NOMO-1 treated with DMSO at 0.1 percent for 48 hours (cell line): ENCODE data around the gene NCAM1.
A peak's percentile ranks its signal among the peaks of the same experiment; 100 is the strongest.

Source experiments
- DNase-seq: peaks from one replicate; lab custom pipeline; 2025; ENCODE audit not compliant: unreplicated experiment; lab: John Stamatoyannopoulos, UW

Gene NCAM1

DNA sequence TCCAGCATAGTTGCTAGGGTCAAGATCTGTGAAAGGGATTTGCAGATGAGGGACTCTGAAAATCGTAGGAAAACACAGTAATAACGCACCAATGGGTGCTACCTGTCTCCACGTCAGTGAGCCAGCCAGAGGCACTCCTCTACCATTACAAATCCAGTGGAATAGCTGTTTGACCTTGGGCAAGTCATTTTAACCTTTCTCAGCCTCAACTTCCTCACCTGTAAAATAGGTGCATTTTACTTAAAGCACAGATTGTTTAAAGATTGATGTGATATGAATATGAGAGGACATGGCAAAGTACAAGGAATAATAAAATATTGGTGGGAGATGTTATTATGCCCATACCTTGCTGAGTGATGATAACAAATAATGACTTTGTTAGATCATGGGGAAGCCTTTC lies 205.1 kb downstream of the NCAM1 start:
- no peak for DNase-seq

GRCh38 chr11:113167599-113167998 lies 206.4 kb downstream of the NCAM1 start:
- no peak for DNase-seq

- DNase-seq, result peak; percentile 14
These were observed 207.4 kb downstream of the NCAM1 start for GRCh38 chr11:113168354-113169342.

DNA sequence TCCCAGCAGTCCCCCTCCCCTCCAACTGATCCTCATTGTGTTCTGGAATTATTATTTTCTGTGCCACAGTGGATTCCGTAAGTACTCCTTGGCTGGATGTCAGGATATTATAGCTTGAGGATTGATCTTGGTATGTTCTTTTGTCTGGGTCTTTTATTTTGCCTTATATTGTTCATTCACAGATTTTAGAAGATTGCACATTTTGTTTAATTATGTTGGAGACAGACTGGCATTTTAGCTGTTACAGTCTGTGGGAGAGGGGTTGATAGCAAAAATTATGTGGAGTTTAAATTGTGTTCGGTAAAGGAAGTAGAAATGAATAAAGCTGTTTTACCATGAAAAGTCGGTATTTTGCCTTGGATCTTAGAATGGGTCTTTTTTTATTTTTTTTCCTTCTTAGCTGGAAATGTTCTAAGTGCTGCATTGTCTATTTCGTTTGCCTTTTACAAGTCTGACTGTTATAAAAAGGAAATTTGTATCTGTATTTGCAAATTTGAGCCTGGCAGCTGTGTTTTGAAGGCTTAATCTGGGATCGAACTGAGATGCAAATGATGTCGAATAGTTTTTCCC lies 211.2 kb downstream of the NCAM1 start:
- DNase-seq, result no peak

DNA sequence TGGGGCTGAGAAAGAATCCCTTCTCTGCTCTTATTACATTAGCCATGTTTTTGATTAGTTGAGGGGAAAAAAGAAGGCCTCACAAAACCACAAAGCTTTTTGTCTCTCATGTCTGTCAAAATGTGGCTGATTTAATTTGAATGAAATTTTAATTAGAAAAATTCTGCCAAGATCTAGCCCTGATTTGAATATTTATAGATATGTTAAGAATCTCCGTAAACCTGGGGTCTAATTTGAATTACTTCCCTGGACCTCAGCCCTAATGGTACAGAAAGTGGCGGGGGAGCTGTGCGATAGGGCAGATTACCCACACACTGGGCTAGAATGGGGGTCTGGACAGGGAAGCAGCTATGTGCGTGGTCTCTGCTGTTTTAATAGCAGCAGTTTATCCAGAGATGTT lies 211.9 kb downstream of the NCAM1 start:
- no peak for DNase-seq

DNA sequence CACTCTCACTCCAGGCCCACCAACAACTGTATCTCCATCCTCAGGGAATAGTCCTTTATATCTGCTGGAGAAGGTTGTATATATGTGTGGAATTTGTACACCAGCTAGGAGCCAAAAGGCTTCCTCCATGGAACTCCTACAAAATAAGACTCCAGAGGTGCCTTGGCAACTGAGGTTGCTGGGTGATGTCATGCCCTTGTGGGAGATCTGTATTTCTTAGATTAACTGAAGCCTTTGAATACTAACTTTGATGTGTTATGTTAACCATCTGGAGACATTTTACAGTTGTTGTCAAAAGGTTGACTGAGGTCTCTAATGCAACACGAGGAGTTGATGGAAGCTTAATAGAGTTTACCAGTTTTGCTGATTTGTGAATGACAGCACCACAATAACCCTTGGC lies 213.7 kb downstream of the NCAM1 start:
- DNase-seq, result no peak

DNA sequence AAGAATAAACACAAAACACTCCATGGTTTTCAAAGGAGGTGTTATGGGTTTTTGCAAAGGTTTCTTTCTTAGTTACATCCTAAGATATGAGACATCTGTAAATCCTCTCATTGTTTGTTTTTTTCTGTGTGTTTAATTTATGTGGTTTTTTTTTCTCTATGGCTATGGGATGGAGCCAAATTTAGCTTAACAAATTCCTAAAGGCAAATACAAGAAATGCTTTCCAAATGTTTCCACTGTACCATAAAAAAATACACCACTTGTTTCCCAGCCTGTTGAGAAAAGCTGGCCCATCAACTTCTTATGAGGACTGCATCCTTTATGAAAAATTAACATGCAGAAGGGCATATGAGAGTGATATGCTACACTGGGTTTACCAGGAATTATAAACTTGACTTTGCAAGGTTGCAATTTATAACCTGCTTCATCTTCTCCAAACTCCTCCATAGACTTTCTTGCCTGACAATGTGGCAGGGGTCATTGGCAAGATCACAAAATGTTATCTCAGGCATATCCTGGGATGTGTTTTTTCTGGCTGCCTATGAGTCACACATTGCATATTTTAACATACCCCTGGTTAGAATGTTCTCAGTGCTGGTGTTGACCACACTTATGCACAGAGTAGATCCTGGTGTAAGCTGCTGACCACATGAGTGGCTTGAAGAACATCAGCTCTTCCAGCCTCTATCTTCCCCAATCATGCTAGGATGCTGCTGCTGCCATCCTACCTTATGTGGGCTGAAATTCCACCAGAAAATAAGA lies 215.6 kb downstream of the NCAM1 start:
- no peak for DNase-seq

GRCh38 chr11:113177671-113178070 lies 216.5 kb downstream of the NCAM1 start:
- DNase-seq, result no peak

DNA sequence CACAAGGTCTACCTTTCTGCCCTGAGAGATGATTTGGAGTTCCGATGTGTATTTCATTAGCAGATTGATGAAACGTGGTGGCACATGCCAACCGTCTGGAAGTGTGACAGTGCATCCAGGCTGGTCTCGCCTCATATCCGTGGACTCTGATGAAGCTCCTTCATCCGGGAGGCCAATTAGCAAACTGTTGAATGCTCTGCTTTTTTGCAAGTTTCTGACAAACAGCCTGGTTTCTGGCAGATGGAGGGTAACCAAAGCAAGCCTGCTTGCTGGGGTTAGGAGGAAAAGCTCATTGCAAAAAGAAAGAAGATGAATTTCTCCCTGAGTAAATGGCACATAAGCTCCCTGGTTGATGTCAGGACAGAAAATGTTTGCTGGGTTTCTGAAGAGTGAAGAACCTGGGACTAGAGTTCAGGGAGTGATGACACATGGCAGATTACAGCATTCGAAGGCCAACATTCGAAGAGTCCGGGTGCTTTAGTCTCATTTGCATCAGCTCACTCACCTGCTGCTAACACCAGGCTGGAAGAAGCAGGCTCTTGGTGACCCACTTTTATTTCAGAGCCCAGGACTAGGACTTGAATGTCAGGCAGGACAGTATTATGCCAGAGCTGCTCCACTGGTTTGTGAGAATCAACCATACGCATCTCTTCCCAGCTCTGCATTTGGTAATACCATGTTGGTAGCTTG lies 217.3 kb downstream of the NCAM1 start:
- DNase-seq, result no peak

GRCh38 chr11:113179181-113179704 lies 218.0 kb downstream of the NCAM1 start:
- DNase-seq, result no peak

DNA sequence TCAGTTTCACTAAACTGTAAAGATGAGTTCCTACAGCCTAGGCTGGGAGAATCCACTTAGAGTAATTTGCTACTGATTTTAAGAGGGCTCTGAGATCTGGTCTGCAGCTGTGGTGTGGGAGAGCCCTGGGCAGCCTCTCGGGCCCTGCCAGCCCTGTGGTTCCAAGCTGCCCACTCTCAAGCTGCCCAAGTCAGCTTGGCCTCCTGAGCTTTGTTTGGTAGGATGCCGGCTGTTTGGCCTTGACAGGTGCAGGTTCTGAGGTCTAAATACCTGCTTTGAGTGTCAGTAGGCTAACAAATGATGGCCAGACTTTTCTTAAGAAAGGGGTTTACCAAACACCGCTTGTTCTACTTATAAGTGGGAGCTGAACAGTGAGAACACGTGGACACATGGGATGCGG lies 219.9 kb downstream of the NCAM1 start:
- no peak for DNase-seq

GRCh38 chr11:113182288-113182687 lies 221.1 kb downstream of the NCAM1 start:
- no peak for DNase-seq

DNA sequence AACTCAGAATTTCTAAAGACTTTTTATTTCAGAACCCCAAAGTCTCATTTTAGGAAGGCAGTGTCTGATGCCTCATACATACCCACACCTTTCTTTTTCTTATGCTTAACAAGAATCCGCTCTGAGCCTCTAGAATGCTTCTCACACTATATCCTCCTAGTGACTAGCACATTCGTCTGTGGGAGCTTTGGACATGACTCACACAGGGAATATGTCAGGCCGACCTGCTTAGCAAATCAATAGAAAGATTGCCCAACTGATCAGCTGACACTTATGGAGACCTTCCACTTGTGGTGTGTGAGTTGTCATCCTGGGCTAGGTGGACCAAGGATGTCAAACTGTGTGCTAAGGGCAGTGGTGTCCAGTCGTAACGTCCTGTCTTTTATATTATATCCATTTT lies 223.3 kb downstream of the NCAM1 start:
- peak; percentile 30 for DNase-seq

DNA sequence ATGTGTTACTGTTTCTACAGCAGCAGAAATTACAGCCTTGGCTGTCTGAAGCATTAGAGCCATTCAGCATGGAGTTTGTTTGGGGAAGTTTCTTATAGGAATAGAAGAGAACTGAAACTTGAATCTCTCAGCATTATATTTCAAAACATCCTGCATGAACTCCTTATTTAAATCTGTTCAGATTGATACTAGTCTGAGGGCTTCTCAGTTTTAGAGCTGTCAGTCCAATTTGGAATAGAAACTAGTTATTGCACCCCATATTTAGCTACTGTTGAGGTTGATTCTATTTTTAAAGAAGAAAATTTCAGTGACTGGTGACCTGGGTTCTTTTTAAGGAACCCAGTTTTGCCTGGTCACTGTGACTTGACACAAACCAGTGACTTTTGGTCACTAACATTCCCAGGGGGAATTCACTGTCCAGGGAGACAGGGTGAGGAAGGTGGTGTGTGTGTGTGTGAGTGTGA lies 227.2 kb downstream of the NCAM1 start:
- peak; percentile 95 for DNase-seq

GRCh38 chr11:113189909-113190667 lies 228.9 kb downstream of the NCAM1 start:
- DNase-seq, result peak; percentile 22

DNA sequence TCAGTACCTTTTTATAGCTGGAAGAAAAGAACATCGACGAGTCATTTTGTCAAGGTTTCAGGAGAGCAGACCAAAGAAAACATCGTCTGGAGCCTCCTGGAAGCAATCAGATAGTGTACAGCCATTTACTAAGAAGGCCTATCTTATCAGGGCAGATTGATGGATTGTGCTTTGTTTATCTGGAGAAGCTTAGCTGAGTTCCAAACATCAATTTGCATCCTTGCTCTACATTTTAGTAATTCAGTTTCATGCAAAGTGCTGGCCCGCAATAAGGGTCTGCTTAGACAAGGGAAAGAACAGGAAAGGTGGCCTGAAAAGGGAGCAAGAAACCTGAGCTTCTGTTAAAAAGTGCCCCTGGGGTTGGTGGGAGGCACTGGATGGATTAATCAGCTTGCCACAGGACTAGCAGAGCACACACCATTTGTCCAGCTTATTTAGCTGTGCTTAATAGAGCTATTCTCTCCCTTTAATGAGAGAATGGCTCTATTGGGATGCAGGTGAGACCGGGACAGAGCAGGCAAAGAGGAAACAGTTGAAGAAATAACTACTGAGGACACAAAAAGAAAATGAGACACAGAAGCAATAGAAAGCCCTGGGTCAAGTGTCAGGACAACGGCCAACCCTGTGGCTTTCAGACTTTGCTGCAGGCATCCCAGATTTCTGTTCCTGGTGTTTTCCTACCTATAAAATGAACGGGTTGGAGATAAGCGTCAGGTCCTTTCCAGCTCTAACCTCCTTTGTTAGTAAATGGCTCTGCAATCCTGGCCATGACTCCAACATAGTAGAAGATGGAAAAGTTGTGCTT lies 231.1 kb downstream of the NCAM1 start:
- no peak for DNase-seq

DNA sequence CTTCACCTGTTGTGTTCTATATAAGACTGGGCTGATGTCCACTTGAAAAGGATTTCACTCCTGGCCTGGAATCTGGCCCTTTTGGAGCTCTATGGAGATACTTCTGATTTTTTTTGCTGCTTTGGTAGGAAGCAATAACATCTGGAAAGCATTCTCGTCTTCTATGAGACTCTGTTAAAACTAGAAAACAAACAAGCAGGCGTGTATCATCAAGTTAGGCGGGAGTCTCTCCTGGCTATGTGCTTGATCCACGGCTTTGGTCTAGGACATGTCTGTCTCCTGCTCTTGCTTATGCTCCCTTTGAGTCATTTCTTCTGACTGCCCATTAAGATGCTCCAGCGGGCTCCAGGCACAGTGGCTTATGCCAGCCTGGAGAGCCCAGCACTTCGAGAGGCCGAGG lies 231.8 kb downstream of the NCAM1 start:
- no peak for DNase-seq

DNA sequence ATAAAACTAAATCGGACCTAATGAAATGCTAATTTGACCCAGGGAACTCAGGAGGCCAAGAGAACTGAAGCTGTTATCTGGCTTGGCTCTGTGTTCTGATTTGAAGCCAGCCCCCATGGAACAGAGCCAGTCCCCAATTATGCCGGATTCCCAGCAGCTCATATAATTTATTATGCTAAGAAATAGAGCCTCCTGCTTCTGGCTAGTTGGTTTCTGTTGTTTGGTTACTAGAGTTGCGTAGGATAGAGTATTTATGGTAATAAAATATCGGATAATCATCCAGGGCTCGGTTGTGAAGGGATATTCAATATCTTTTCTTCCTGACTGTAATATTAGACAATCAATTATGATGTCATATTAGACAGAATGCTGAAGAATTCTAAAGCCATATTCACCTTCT lies 232.7 kb downstream of the NCAM1 start:
- DNase-seq, result no peak

DNA sequence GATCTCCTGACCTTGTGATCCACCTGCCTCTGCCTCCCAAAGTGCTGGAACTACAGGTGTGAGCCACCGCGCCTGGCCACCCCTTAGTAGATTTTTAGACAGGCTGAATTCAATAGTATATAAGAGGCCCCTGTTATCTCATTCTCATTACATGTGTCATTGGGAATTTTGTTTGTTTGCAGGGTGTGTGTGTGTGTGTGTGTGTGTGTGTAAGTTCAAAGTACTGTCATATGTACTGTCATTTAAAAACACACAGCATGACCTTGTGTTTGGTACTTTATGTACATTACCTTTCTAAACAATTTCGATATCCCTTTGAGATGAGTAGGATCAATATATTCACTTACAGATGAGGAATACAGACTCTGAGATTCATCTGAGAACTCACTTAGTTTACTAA lies 234.5 kb downstream of the NCAM1 start:
- no peak for DNase-seq
